ENCODE data around the gene SPEF2.

The SPEF2 gene

GRCh38 chr5:35789732-35790456, 172.2 kb downstream of the SPEF2 start:
- DNase-seq: no peak

GRCh38 chr5:35790457-35790822, 172.8 kb downstream of the SPEF2 start:
- DNase-seq: no peak

- DNase-seq: no peak
Measured at GRCh38 chr5:35794328-35794619, 176.6 kb downstream of the SPEF2 start.

- DNase-seq: no peak
Measured at GRCh38 chr5:35794684-35795375, 177.2 kb downstream of the SPEF2 start.

GRCh38 chr5:35799181-35799580, 181.5 kb downstream of the SPEF2 start:
- no peak for DNase-seq

GRCh38 chr5:35799753-35800152, 182.1 kb downstream of the SPEF2 start:
- no peak for DNase-seq

- DNase-seq: peak; percentile 30 to 91 (median 76)
Measured at GRCh38 chr5:35803191-35803651, 185.6 kb downstream of the SPEF2 start.

- DNase-seq: peak in 1 of 3 experiments; percentile 45
Measured at GRCh38 chr5:35804201-35804653, 186.6 kb downstream of the SPEF2 start.

- DNase-seq: no peak
Measured at GRCh38 chr5:35804841-35805240, 187.2 kb downstream of the SPEF2 start.

GRCh38 chr5:35810601-35811000, 192.9 kb downstream of the SPEF2 start:
- no peak for DNase-seq

GRCh38 chr5:35811108-35811741, 193.6 kb downstream of the SPEF2 start:
- DNase-seq: no peak

GRCh38 chr5:35813521-35813920, 195.9 kb downstream of the SPEF2 start:
- DNase-seq: no peak

- DNase-seq: peak in 2 of 3 experiments; percentile 39 to 70
Measured at GRCh38 chr5:35815089-35815936, 197.7 kb downstream of the SPEF2 start.

GRCh38 chr5:35816881-35817521, 199.3 kb downstream of the SPEF2 start:
- DNase-seq: no peak

- no peak for DNase-seq
Measured at GRCh38 chr5:35819026-35819425, 201.4 kb downstream of the SPEF2 start.

- DNase-seq: no peak
Measured at GRCh38 chr5:35819668-35820067, 202.0 kb downstream of the SPEF2 start.

GRCh38 chr5:35820735-35821134, 203.1 kb downstream of the SPEF2 start:
- DNase-seq: no peak

GRCh38 chr5:35821513-35821912, 203.8 kb downstream of the SPEF2 start:
- DNase-seq: no peak

- DNase-seq: no peak
Measured at GRCh38 chr5:35822511-35822910, 204.8 kb downstream of the SPEF2 start.

GRCh38 chr5:35823347-35824098, 205.9 kb downstream of the SPEF2 start:
- no peak for DNase-seq

GRCh38 chr5:35826056-35826455, 208.4 kb downstream of the SPEF2 start:
- no peak for DNase-seq

- DNase-seq: no peak
Measured at GRCh38 chr5:35826554-35826953, 208.9 kb downstream of the SPEF2 start.

Data from NCI-H1417 (cell line).